ENCODE data around the gene GPR89A. TPM values are rescaled to one million over a fixed set of nuclear protein-coding genes. Genes with fewer than 3 reads are reported as not detected.
"Not testable (repeated sequence)": the region's sequence is repeated elsewhere in the genome, so short reads cannot be mapped to it uniquely, and the experiment has no call there.

The GPR89A gene
- total RNA-seq, 2 experiments from 2014 or later, result 29.5 to 30.8 TPM

GRCh38 chr1:145684858-145685257 lies 77.1 kb downstream of the GPR89A start:
- CTCF ChIA-PET, POLR2A ChIA-PET: not testable (repeated sequence)

GRCh38 chr1:145686078-145686477 lies 78.3 kb downstream of the GPR89A start:
- POLR2A ChIA-PET, CTCF ChIA-PET: not testable (repeated sequence)

GRCh38 chr1:145688328-145688727 lies 80.5 kb downstream of the GPR89A start:
- ChIA-PET CTCF (interaction anchor here (0.7 kb wide), 1 partner anchor 32 kb away, joined by 3 read pairs; no protein-coding TSS in a partner anchor), POLR2A (no interaction called here)

- POLR2A ChIA-PET, result no interaction called here
These were observed 81.1 kb downstream of the GPR89A start for GRCh38 chr1:145688924-145689323.

DNA sequence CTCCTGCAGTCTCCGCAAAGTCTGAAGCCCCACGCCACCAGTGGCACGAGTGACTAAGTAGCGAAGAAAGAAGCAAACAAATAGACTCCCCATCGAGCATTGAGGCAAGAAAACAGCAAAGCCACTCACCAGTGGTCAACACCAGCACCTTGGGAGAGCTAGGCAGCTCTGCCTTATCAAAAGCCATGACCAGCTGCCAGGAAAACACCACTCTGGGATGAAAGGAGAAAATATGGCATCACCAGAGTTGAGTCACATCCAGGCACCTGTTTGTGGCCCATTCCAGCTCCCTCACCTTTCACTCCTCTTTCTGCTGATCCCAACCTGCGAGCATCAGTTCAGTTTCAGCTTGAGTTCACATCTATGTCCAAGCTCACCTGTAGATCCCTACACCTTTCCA lies 82.1 kb downstream of the GPR89A start:
- ChIA-PET CTCF (interaction anchor here (1.1 kb wide), 1 partner anchor 25 kb away, joined by 3 read pairs; no protein-coding TSS in a partner anchor), POLR2A (no interaction called here)

More at GRCh38 chr1:145688924-145689323, 81.1 kb downstream of the GPR89A start:
- CTCF ChIA-PET, result interaction anchor here (0.7 to 1.1 kb wide), 2 partner anchors 26 to 32 kb away, joined by 3 read pairs; no protein-coding TSS in a partner anchor

DNA sequence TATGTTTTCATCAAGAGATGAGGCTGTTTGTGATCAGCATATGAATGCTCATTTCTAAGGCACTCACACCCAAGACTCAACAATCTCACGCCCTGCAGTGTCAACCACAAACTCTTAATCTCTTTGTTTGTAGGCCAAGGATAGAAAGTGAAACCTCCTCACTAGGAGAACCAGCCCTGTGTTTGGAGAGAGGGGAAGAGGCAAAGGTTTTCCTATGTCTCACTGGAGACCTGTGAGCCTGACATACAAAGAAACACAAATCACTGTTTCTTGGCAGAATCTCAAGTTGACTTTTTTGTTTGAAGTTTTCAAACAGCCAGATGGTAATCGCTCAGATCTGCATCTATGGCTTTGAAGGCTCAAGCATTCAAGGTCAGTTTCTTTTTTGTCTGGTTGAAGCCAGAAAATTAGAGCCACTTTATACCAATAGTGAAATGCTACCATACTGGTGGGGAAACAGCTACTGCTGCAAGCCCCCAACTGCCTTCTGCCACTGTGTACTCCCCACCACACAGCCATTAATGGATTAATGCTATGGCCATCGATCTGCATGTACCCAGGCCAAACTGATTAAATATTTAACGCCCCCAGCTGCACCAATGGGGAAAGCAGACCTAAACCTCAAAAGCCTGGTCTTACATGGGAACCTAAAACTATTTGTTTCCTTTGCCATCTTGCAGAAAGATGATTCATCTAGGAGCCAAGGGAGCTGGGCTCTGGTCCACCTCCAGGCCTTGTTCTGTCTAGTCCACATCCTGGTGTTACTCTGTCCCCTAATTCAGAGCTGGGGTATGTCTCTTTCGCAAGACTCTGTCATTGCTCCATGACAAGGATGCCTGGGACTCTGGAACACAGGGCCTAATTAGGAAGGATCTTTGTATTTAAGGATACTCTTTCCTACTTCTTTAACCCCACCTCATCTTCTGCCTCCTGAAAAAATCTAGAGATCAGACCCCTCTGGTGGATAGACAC lies 83.1 kb downstream of the GPR89A start:
- CTCF ChIA-PET, result no interaction called here
- POLR2A ChIA-PET, result no interaction called here

DNA sequence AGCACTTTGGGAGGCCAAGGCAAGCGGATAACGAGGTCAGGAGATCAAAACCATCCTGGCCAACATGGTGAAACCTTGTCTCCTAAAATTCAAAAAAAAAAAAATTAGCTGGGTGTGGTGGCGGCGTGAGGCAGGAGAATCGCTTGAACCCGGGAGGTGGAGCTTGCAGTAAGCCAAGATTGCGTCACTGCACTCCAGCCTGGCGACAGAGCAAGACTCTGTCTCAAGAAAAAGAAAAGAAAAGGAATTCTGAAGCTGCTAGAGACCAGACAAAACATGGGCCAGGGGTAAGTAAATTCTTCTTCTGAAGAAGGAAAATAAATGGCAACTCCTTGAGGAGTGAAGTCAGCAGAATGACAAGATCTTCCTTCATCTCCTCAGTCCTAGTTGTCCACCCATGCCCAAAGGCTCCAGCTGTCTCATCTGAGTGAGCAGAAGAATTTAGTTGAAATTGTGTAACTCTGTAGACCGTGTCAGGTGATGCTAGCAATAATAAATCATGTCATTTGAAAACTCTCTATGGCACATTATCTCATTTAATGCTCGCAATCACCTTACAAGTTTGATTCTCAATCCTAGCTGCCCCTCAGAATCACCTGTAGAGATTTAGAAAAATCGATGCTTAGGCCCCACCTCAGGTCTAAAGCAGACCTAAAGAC lies 85.1 kb downstream of the GPR89A start:
- POLR2A ChIA-PET, result no interaction called here
- CTCF ChIA-PET, result interaction anchor here (0.6 kb wide), 1 partner anchor 11 kb away, joined by 4 read pairs; no protein-coding TSS in a partner anchor

DNA sequence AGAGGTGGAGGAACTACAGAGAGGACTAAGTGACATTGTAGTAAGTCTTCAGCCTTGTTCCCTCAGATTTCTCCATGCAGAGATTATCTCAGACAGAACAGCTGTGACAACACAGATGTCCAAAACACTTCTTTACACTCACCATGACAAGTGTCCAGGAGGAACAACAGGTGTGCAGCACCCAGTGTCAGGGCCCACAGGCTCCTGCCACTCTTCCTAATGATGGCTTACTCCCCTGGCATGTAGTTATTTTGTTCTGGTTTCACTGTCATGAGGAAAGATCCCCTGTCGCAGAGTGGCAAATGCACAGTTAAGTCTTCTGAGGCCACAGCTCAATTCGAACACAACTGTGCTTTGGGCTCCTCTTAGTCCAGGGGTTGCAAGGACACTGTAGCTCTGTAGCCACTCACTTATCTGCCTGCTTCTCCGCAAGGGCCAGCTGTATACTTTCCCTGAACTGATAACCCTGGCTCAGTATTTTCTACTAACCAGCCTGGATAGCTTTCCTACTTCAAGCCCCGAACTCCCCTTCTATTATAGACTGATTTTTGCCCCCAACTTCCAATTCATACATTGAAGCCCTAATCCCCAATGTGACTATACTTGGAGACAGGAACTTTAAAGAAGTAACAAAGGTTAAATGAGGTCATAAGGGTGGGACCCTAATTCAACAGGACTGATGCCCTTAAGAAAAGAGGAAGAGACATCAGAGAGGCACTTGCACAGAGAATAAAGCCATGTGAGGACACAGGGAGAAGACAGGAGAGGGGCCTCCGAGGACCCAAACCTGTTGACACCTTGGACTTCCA lies 88.2 kb downstream of the GPR89A start:
- POLR2A ChIA-PET, result no interaction called here

GRCh38 chr1:145696630-145696960 lies 88.8 kb downstream of the GPR89A start:
- ChIA-PET CTCF (no interaction called here), POLR2A (no interaction called here)

More for the DNA sequence above, 88.2 kb downstream of the GPR89A start:
- CTCF ChIA-PET, result no interaction called here

DNA sequence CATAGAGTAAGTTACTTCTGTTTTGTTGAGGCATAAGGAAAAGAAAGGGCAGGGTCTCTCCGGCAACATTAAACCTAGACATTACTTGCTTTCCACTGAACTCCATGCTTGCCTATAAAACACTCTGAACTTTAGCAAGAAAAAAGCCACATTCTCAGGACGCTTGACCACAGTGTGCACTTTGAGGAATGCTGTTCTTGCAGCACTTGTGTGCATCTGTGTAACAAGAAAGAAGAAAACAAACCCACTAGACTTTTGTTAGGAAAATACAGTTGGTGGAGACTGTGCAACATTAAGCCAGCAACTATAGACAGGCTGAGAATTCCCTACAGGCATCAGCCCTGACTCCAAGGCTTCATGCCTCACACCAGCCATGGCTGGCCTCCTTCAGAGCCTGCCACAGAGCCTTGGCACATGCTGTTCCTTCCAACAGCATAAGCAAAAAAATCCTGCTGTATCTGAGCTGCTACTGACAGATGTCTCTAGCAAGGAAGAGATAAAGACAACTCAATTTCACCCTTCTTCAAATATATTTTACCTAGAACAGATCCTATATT lies 93.6 kb downstream of the GPR89A start:
- ChIA-PET POLR2A (no interaction called here), CTCF (no interaction called here)

GRCh38 chr1:145702052-145702451 lies 94.3 kb downstream of the GPR89A start:
- CTCF ChIA-PET, result no interaction called here

DNA sequence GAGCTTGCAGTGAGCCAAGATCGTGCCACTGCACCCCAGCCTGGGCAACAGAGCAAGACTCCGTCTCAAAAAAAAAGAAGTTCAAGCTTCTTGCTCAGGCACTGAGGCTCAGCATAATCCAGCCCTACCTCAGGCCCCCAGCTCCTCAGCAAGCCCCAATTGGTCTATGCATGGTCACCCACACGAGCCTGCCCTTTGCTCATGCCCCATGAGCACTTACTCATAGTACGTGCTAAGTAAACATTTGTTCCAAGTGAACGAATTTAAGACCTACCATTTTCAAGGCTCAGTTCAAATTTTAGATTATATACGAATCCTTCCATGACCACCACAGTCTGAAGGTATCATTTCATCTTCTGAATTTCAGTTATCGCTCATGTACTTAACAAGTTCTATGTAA lies 95.0 kb downstream of the GPR89A start:
- CTCF ChIA-PET, result interaction anchor here (1.2 kb wide), 1 partner anchor 9 kb away, joined by 4 read pairs; no protein-coding TSS in a partner anchor
- POLR2A ChIA-PET, result no interaction called here

More at GRCh38 chr1:145702052-145702451, 94.3 kb downstream of the GPR89A start:
- POLR2A ChIA-PET, result no interaction called here

DNA sequence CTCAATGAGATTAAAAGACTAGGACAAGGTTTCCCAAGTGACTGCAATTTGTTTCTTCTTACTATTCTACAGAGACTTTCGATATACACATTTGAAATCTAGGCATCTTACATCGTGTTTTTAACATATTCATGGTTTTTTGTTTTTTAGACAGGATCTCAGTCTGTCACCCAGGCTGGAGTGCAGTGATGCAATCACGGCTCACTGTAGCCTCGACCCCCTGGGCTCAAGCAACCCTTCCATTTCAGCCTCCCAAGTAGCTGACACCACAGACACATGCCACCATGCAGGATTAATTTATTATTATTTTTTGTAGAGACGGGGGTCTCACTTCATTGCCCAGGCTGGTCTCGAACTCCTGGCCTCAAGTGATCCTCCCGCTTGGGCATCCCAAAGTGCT lies 97.8 kb downstream of the GPR89A start:
- ChIA-PET CTCF (no interaction called here), POLR2A (no interaction called here)

- ChIA-PET CTCF (no interaction called here), POLR2A (interaction anchor here (0.6 kb wide), 1 partner anchor 13 kb away, joined by 3 read pairs; the partner anchor contains the start of gene CD160)
These were observed 98.4 kb downstream of the GPR89A start for GRCh38 chr1:145706086-145706664.

- CTCF ChIA-PET, result no interaction called here
- POLR2A ChIA-PET, result no interaction called here
These were observed 99.5 kb downstream of the GPR89A start, which contains the start of gene PDZK1 for GRCh38 chr1:145707183-145707867. PDZK1 (minus strand) TSS chr1:145707368; CDS start chr1:145688021, 19,347 bp downstream.

- CTCF ChIA-PET, result interaction anchor here (0.9 kb wide), 1 partner anchor 13 kb away, joined by 3 read pairs; no protein-coding TSS in a partner anchor
- POLR2A ChIA-PET, result no interaction called here
These were observed 100.3 kb downstream of the GPR89A start for GRCh38 chr1:145708063-145708462.

GRCh38 chr1:145710291-145711027 lies 102.7 kb downstream of the GPR89A start:
- ChIA-PET POLR2A (no interaction called here), CTCF (no interaction called here)

DNA sequence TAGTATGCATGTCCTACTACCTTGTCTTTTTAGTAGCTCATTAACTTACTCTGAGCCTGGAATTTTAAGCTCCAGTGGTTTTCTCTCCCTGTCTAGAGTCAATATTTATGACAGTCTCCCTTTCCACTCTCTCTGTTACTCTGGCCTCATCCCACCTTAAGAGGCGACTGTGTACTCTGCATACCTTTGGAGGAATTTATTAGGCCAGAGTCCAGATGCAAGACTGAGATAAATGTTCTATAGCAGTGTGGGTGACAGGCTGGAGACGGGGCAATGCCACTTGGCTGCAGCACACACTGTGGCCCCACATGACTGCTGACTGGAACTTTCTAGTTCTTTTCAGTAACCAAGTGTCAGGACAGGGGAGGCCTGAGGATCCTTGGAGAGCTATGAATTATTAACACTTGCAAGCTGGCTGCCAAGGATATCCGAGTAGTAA lies 103.4 kb downstream of the GPR89A start:
- CTCF ChIA-PET, result interaction anchor here (1.6 kb wide), 1 partner anchor 10 kb away, joined by 9 read pairs; no protein-coding TSS in a partner anchor
- POLR2A ChIA-PET, result no interaction called here
